SK-N-MC (cell line): ENCODE measurements around the gene RSF1.

Experiments used
- DNase-seq: peaks from one replicate; pipeline ENCODE4 v3.0.0-alpha.2; 2011; ENCODE audit warnings: low read depth, low spot score
- H3K27ac ChIP-seq: fragments of 200-600 bp; sonication (generic); 2 replicates; pipeline ENCODE4 v1.5.1; 2016; ENCODE audit warnings: mixed run types
- H3K36me3 ChIP-seq: fragments of 200-600 bp; sonication (generic); 2 replicates; pipeline ENCODE4 v1.6.1; 2017; ENCODE audit warnings: antibody characterized with exemption, low read length, mixed read lengths; ENCODE audit not compliant: insufficient read depth
- H3K4me3 ChIP-seq: fragments of 200-600 bp; sonication (generic); 2 replicates; pipeline ENCODE4 v1.5.1; 2016
- H3K9ac ChIP-seq: fragments of 200-600 bp; sonication (generic); 2 replicates; pipeline ENCODE4 v1.8.0; 2017; ENCODE audit warnings: mixed run types, mixed read lengths; ENCODE audit not compliant: insufficient read length
- H3K9me3 ChIP-seq: fragments of 200-600 bp; sonication (generic); 2 replicates; pipeline ENCODE4 v1.6.1; 2017; ENCODE audit warnings: low read depth, mild to moderate bottlenecking, antibody characterized with exemption, low read length, moderate library complexity, mixed read lengths
- EZH2 ChIP-seq: fragments of 200-600 bp; sonication (generic); IDR thresholded peaks from one replicate; pipeline ENCODE4 v1.6.1; 2017; ENCODE audit warnings: antibody characterized with exemption
- FOXP2 ChIP-seq: optimal IDR thresholded peaks from 2 replicates; pipeline ENCODE3; 2011; ENCODE audit warnings: mild to moderate bottlenecking, moderate library complexity; ENCODE audit not compliant: insufficient read depth; ENCODE audit errors: extremely low read length, control extremely low read depth
- POLR2AphosphoS5 ChIP-seq: IDR thresholded peaks from 2 replicates; pipeline ENCODE4 v1.6.1; 2012; ENCODE audit warnings: mild to moderate bottlenecking, low read depth, low read length, borderline replicate concordance

Gene RSF1

DNA sequence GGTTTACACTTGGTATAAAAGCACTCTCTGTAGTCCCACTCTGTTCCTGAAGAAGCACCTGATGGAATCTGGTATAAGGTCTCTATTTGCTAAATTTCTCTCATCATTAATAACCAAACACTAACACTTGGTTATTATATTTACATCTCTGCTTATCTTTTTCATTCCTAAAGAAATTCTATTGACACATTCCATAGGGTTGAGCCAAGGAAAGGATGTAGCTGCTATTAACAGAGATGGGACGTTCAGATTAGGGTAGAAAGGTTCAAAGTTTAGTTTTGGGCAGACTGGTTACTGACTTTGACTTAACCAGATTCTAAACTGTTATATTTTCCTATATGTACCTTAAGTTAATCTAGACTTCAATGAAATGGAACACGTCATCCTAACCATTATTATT is 91.5 kb downstream of the RSF1 start:
- H3K9ac ChIP-seq: no peak overlapping the region
- DNase-seq: no peak
- no peak overlapping the region for H3K4me3 ChIP-seq
- no peak overlapping the region for H3K27ac ChIP-seq
- TF ChIP-seq FOXP2 (no peak), POLR2AphosphoS5 (no peak), EZH2 (no peak)
- H3K36me3 ChIP-seq: peaks cover 26% of the 10 kb centered on the region
- H3K9me3 ChIP-seq: 0 out of 2 replicates have a peak, but pooled peaks cover 5% of the 10 kb centered on the region

DNA sequence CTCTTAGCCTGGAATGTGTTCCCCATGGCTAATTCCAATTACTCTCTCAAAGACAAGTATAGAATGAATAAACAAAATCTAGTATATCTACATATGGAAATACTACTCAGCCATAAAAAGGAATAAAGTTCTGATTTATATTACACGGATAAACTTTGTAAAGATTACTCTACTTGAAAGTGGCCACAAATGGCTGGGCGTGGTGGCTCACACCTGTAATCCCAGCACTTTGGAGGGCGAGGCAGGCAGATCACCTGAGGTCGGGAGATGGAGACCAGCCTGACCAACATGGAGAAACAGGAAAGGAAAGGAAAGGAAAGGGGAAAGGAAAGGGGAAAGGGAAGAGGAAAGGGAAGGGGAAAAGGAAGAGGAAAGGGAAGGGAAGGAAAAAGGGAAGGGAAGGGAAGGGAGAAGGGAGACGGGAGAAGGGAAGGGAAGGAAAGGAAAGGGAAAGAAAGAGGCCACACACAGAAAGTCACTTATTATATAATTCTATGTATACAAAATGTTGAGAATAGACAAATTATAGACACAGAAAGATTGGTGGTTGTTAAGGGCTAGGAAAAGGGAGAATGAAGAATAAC is 92.2 kb downstream of the RSF1 start:
- DNase-seq: no peak
- Histone ChIP-seq H3K9ac (no peak overlapping the region), H3K4me3 (no peak overlapping the region), H3K9me3 (0 out of 2 replicates have a peak, but pooled peaks cover 5% of the 10 kb centered on the region), H3K27ac (no peak overlapping the region), H3K36me3 (peaks cover 29% of the 10 kb centered on the region)
- TF ChIP-seq EZH2 (no peak), FOXP2 (no peak), POLR2AphosphoS5 (no peak)

DNA sequence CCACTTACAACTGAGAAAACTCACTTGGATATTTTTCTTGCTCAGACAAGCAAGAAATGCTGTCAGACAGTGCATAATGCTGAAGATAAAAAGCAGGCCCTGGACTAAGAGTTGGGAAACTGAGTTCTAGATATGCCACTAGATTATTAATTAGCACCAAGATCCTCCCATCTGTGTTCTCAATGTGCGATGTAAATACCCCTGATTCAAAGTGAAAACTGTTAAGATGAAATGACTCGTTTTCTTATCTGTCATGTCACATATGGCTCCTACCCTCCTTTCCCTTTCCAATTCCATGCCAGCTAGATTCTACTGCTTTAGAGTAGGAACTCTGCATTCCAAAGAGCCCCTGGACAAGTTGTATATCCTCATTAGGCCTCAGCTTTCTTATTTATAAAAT is 94.0 kb downstream of the RSF1 start:
- peaks cover 34% of the 10 kb centered on the region for H3K36me3 ChIP-seq
- no peak for DNase-seq
- H3K9me3 ChIP-seq: 0 out of 2 replicates have a peak, but pooled peaks cover 5% of the 10 kb centered on the region

DNA sequence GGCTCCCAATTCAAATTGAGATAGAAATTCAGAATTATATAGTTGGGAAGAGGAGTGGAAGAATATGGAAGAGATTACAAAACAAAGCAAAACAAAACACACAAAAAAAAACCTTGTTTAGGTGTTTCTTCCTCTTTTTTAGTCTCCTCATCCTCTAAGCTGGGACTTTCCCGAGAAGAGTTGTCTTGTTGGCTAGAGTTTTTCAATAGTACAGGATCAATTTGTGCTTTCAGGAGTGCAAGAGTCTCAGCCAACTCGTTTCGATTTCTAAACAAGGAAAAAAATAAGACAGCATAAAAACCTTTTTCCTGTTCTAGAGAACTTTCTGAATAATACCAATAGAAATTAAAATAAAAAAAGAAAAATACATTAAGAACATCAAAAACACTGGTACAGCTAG is 95.1 kb downstream of the RSF1 start:
- Histone ChIP-seq H3K9me3 (0 out of 2 replicates have a peak, but pooled peaks cover 1% of the 10 kb centered on the region), H3K9ac (no peak overlapping the region), H3K4me3 (no peak overlapping the region), H3K27ac (no peak overlapping the region), H3K36me3 (peaks cover 30% of the 10 kb centered on the region)
- no peak for TF ChIP-seq FOXP2
- TF ChIP-seq EZH2: no peak
- no peak for TF ChIP-seq POLR2AphosphoS5
- DNase-seq: no peak

More for the DNA sequence above, 94.0 kb downstream of the RSF1 start:
- Histone ChIP-seq H3K27ac (no peak overlapping the region), H3K9ac (no peak overlapping the region), H3K4me3 (no peak overlapping the region)
- TF ChIP-seq POLR2AphosphoS5: no peak
- no peak for TF ChIP-seq FOXP2

DNA sequence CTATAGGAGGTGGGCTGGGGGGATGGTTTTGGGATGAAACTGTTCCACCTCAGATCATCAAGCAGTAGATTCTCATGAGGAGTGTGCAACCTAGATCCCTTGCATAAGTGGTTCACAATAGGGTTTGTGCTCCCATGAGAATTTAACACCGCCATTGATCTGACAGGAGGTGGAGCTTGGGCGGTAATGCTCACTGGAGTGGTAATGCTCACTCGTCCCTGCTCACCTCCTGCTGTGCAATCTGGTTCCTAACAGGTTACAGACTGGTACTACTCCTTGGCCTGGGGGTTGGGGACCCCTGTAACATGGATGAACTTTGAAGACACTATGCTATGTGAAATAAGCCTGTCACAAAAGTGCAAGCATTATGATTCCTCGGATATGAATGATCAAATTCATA is 95.9 kb downstream of the RSF1 start:
- no peak for DNase-seq

DNA sequence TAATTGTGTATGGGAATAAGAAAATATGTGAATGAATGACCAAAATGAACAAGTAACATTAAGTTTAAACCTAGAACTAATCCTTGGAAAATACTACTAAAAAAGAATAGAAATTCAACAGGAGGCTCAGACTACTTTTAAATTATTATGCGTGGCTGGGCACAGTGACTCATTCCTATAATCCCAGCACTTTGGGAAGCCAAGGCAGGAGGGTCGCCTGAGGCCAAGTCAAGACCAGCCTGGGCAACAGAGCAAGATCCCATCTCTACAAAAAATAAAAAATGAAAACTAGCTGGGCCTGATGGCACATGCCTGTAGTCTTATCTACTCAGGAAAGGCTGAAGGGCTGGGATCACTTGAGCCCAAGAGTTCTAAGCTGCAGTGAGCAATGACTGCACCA is 97.5 kb downstream of the RSF1 start:
- TF ChIP-seq FOXP2 (no peak), EZH2 (no peak), POLR2AphosphoS5 (no peak)
- peaks cover 27% of the 10 kb centered on the region for H3K36me3 ChIP-seq

More for the DNA sequence above, 95.9 kb downstream of the RSF1 start:
- H3K27ac ChIP-seq: no peak overlapping the region
- no peaks in the 10 kb centered on the region for H3K9me3 ChIP-seq
- peaks cover 27% of the 10 kb centered on the region for H3K36me3 ChIP-seq
- no peak for TF ChIP-seq POLR2AphosphoS5
- no peak overlapping the region for H3K9ac ChIP-seq
- H3K4me3 ChIP-seq: no peak overlapping the region

DNA sequence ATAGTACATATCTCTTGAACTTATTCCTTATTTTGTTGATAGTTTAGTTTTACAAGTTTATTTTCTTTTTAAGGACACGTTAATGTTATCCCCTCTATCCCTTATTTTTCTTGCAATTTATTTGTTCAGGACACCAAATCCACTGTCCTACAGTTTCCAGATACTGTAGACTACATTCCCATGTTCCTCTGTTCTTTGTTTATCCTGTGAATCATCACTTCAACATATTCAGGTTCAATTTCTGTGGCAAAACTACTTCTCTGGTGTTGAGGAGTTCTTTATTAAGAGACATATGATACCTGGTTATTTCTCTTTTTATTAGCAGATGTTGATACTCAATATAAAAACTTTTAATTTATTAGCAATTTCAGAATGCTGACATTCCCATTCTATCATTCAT is 110.2 kb downstream of the RSF1 start:
- H3K36me3 ChIP-seq: peaks cover 2% of the 10 kb centered on the region
- TF ChIP-seq FOXP2 (no peak), EZH2 (no peak), POLR2AphosphoS5 (no peak)
- H3K4me3 ChIP-seq: no peak overlapping the region
- H3K9ac ChIP-seq: no peak overlapping the region
- no peaks in the 10 kb centered on the region for H3K9me3 ChIP-seq
- no peak for DNase-seq
- no peak overlapping the region for H3K27ac ChIP-seq

More for the DNA sequence above, 97.5 kb downstream of the RSF1 start:
- Histone ChIP-seq H3K27ac (peak overlapping the region; percentile 38; the same call in 1 of the 2 replicates), H3K4me3 (no peak overlapping the region), H3K9ac (no peak overlapping the region), H3K9me3 (no peaks in the 10 kb centered on the region)
- DNase-seq: no peak

DNA sequence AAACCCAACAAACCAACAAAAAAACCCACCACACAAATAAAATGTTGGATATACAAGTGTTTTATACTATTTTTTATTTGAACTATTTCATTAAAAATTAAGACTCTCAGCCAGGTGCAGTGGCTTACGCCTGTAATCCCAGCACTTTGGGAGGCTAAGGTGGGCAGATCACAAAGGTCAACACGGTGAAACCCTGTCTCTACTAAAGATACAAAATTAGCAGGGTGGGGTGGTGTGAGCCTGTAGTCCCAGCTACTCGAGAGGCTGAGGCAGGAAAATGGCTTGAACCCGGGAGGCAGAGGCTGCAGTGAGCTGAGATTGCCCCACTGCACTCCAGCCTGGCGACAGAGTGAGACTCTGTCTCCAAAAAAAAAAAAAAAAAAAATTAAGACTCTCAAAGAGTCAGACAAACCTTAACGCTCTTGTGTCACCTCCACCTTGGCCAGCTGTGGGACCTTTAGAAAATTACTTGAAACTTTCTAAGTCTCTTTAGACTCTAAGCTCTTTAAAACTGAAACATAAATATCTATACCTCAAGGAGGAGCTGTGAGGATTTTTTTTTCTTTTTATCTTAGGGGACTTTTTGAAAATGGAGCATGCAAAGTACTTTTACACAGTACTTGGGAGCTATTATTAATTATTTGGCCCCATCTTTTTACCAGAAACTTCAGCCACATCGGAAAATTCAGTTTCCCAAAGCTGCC is 114.5 kb downstream of the RSF1 start:
- Histone ChIP-seq H3K9me3 (no peaks in the 10 kb centered on the region), H3K27ac (no peak overlapping the region), H3K4me3 (no peak overlapping the region), H3K36me3 (peaks cover 23% of the 10 kb centered on the region), H3K9ac (no peak overlapping the region)
- TF ChIP-seq EZH2: no peak
- no peak for TF ChIP-seq FOXP2
- no peak for TF ChIP-seq POLR2AphosphoS5
- DNase-seq: no peak

DNA sequence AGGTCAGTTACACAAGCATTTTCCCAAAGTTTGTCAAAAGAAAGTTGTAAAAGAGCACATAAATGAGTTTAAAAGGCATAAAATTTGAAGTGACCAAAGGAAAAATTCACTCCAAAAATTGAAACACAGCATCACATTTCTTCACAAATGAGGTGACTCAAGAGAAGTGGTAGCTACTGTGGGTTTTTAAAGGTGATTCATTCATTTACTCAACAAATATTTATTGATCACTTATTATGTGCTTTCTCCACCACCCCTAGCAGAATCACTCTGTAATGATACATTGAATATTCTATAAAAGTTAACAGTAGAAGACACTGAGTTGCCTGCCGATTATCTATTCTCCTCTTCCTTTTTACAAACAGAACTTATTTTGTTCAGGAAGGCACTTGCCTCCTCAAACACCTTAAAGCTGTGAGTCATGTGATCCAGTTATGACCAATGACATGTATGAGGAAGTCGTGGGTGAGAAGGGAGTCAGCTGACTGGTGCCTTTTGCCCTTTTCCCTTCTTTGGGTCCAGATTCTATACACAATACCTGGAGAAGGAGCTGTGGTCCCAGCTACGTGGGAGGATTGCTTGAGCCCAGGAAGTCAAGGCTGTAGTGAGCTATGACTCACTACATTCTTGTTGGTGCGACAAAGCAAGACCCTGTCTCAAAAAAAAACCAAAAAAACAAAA is 115.2 kb downstream of the RSF1 start:
- Histone ChIP-seq H3K9ac (no peak overlapping the region), H3K36me3 (peaks cover 23% of the 10 kb centered on the region), H3K4me3 (no peak overlapping the region), H3K27ac (no peak overlapping the region), H3K9me3 (no peaks in the 10 kb centered on the region)
- TF ChIP-seq FOXP2: no peak
- TF ChIP-seq POLR2AphosphoS5: no peak
- TF ChIP-seq EZH2: no peak
- no peak for DNase-seq
